Measurements from ENCODE around the gene GALNT4.

The GALNT4 gene

DNA sequence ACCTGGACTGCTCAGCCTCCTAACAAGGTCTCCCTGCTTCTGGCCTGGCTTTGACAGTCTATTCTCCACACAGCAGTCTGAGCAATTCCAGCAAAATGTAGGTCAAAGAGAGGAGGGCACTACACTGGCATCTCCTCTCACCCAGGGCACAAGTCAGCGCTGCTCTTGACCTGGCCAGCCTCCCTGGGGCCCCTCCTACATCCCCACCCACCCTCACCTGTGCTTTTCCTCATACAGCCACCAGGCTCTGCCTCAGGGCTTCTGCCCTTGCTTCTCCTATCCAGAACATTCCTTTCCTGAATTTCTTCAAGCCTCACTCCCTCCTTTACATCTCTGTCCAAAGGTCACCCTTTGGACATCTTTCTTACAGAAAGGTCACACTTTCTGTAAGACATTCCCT is 33.7 kb downstream of the GALNT4 start:
- DNase-seq: no peak

DNA sequence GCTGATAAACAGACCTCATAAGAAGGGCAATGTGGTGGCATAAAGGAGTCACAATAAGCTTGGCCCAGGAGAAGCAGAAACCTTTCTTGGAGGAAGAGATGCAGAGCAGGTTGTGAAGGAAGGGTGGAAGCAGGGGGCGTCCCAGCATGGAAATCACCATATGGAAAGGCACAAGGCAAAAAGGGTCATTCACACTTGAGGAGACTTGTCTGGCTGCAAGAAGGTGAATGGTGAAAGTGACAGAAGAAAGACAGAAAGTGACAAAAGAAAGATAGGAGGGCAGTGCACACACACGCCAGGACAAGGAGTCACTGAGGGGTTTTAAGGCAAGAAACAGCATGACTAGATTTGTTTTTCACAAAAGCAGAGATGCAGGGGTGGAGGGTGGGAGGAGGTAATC is 38.3 kb downstream of the GALNT4 start:
- DNase-seq: no peak

DNA sequence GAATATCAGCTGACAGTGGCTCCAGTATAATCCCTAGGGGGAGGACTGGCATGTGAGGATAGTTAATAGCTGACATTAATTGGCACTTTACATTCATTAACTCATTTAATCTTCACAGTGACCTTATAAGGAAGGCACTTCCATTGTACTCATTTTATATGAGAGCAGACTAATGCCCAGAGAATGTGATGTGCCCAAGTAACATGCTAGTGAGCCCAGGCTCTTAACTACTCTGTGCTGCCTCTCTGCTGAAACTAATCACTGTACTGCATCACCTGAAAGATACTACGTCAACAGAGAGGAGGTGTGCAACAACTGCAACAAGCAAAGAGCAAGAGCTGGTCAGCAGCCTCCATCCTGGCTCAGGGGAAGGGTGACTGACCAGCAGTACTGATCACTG is 40.1 kb downstream of the GALNT4 start:
- DNase-seq: no peak

DNA sequence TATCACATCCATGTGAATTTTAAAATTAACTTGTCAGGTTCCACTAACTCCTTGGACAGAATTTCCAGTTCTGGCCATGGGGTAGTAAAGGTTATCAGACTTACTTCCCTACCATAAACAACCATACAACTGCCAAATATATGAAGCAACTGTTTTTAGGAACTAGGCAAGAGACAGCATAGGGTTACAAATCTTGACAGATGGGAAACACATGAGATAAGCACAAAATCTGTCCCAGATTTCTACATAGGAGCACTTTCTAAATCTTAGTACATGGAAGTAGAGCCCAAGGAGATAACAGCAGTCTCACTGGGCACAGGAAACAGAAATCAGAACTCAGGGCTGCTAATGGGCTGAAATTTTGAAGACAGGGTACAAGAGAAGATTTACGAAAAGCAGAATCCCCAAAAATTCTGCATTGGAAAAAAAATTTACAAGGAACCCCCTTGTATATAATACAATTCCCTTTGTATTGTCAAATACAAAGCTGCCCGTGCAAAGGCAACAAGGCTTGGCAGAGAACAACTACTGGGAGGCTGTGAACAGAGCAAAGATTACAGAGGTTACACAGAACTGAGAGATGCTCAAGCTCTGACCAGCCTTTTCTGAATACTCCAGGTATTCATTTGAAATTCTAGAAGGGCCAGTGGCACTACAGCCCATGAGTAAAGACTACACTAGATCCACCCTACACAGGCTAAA is 43.2 kb downstream of the GALNT4 start:
- DNase-seq: no peak

DNA sequence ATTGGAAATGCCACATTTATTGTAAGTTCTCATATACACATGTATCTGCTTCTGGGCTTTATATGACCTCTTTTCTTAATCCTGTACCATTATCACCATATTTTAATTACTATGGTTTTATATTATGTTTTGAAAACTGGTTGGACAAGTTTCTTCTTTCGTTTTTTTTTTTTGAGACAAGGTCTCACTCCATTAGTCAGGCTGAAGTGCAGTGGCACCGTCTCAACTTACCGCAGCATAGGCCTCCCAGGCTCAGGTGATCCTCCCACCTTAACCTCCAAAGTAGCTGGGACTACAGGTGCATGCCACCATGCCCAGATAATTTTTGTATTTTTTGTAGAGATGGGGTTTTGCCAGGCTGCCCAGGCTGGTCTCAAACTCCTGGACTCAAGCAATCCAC is 44.6 kb downstream of the GALNT4 start:
- no peak for DNase-seq

DNA sequence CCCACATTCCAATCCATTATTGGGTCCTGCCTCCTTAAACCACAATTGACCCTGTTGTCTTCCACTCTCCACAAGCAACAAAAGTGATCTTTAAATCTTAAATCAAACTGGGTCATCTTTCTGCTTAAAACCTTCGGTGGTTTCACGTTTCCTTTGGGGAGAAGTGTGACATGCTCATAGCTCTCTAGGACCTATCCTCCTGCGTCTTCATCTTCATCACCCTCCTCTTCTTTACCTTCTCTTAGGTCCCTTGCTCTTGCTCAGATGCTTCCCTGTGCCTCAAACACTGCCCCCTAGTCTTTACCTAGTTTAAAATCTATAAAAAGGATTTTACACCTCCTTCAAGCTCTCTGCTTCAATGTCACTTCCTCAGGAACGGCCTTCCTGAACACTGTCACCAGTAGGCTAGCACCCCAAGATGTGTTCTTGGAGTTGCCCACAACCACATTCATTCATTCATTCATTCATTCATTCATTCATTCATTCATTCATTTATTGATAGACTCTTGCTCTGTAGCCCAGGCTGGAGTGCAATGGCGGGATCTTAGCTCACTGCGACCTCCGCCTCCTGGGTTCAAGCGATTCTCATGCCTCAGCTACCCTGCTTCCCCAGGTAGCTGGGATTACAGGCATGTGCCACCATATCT is 46.8 kb downstream of the GALNT4 start:
- no peak for DNase-seq

DNA sequence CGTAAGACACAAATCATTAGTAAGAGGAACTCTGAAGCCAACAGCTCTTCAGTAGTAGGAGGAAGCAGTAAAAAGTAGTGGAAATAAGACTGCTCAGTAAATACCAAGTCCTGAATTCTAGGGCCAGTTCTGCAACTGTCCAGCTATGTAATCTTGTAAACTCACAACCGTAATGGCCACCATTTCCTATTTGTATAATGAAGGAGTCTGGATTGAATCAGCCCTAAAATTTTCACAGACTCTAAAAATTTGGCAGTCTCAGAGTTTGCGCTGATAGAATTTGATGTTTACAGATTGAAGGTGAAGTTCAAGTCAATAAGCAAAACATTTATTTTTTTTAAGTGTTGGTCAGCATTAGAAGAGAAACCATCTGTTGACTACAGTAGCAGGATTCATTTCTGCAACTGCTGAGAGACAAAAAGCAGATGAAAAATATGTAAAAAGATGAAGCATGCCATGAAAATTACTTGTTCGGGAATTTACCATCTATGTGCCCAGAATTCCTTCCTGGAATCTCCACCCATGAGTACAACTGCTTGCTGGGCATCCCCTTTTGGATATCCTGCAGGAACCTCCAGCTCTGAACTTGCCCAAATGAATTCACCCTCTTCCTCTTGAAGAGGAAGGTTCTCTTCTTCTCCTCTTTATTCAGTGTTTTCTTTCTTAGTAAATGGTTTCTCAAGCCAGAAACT is 47.5 kb downstream of the GALNT4 start:
- DNase-seq: no peak

DNA sequence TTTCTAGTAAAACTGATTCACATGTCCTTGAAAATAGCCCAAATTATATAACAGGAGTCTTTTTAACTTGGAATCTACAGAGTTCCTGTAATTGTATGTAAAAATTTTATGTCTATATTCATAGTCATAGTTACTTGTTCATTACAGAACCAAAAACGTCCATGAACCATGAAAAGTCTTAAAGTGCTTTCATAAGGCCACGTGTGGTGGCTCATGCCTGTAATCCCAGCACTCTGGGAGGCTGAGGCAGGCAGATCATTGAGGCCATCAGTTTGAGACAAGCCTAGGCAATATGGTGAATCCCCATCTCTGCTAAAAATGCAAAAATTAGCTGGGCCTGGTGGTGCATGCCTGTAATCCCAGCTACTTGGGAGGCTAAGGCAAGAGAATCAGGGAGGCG is 48.4 kb downstream of the GALNT4 start:
- no peak for DNase-seq

DNA sequence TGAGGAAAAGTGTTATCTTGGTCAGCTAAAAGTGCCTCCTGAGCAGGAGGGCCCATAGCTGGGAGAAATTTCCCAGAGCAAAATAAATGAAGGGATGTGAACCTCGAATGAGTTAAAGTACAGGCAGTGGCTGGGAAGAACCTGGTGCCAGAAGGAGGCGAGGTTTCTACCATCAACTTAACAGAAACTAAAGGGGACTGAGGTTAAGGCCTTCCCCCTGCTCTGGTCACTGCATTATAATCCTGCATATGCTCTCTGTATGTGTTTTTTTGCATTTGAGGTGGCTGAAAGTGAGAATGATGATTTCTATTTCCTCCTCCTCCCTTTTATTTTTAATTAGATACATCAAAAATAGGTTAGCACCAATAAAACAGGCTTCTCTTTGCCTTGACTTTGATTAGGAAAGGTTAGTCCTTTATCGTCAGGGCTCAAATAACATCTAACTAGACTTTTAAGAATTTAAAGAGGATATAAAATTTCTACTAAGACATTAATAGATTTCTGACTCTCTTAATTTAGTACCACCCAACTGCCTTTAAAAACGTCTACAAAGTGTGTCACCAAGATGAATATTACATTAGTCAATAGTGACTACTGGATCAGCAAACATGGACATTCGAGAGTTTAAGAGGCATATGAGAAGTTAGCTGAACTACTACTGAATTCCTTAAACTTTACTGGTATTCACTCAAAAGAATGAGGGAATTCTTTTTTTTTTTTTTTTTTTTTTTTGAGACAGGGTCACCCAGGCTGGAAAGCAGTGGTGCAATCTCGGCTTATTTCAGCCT is 49.2 kb downstream of the GALNT4 start:
- DNase-seq: no peak

DNA sequence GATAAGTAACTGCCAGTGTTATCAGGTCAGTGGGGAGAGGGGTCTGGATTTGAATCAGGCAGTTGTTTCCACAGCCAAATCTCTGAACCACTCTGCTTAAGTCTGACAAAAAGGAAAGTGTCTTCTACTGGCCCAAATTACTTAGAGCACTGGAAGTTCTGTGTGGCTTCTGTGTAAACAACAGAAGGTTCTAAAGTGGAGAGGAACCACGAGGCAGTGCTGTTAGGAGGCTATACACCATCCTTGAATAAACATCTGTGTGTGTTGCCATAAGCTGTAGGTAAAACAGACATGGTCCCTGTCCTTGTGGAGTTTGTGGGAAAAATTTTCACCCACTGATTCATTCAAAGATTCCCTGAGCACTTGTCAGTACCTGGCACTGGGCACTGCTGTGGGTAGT is 50.0 kb downstream of the GALNT4 start:
- no peak for DNase-seq

Measured in activated CD8-positive, alpha-beta memory T cell treated with anti-CD3 and anti-CD28 coated beads for 24 hours (primary cell).